GM18508 (cell line): Measurements from ENCODE around the gene FCGR1A.
"Not testable (repeated sequence)": the region's sequence is repeated elsewhere in the genome, so short reads cannot be mapped to it uniquely, and the experiment has no call there.

ENCODE experiments used
- ATAC-seq: cut with Tn5 transposase; IDR thresholded peaks from one replicate; pipeline ENCODE4 v1.9.1; 2021; ENCODE audit warnings: moderate number of reproducible peaks; ENCODE audit not compliant: insufficient read depth, unreplicated experiment

Gene FCGR1A

DNA sequence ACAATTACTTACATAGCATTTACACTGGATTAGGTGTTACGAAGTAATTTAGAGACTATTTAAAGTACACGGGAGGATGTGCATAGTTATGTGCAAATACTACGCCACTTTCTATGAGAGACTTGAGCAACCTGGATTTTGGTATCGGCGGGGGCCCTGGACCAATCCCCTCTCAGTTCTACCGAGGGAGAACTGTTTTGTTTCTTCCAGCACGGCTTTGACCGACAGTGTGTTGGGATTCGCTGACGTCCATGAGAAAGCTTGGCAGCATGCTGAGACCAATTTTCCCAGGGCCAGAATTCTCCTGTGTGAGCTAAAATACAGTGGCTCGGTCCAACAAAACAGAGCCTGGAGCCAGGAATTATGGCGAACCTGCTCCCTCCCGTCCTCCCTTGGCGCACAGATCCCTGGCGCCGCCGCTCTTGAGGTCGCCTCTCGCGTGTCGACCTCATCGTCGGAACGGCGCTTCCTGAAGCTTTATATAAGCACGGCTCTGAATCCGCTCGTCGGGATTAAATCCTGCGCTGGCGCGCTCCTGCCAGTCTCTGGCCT, 49.3 kb downstream of the FCGR1A start:
- ATAC-seq, result not testable (repeated sequence)

- ATAC-seq, result peak; percentile 44
Observed at GRCh38 chr1:149832316-149833126, 50.0 kb downstream of the FCGR1A start.

GRCh38 chr1:149833144-149833543, 50.6 kb downstream of the FCGR1A start:
- ATAC-seq, result not testable (repeated sequence)

- not testable (repeated sequence) for ATAC-seq
Observed at GRCh38 chr1:149841149-149841548, 58.7 kb downstream of the FCGR1A start.
